ENCODE results near the gene SLFNL1. TPM values are rescaled to one million over a fixed set of nuclear protein-coding genes. Genes with fewer than 3 reads are reported as not detected.

Gene SLFNL1
- total RNA-seq, 2 experiments from 2014 or later = 0.08 to 0.17 TPM

DNA sequence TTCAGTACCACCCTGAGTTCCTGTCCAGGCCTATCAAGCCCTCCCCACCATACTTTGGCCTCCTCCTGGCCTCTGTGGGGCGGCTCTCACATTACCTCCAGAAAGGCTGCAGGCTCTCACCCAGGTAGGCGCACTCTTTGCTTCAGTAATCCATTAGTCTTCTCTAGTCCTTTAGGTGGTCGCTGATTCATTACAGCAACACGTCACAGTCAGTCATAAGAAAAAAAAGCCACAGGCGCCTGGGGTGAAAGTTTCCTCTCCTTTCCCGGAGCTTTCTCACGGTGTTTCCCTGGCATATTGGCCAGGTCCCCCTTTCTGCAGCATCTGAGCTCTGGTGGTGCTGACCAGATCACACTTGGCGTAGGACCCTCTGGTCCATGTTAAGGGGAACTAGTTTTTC is 12.1 kb downstream of the SLFNL1 start:
- peaks cover 5% of the 10 kb centered on the region for H3K4me1 Mint-ChIP-seq (ENCODE audit: low read depth)
- POLR2A ChIA-PET = no interaction called here
- H3K27ac ChIP-seq (ENCODE audit: low read depth in 1 of 2, low read length in 2 of 2) = no peak overlapping the region
- H3K4me3 ChIP-seq (ENCODE audit: low read length) = no peak overlapping the region
- TF ChIP-seq, protein P1, sequence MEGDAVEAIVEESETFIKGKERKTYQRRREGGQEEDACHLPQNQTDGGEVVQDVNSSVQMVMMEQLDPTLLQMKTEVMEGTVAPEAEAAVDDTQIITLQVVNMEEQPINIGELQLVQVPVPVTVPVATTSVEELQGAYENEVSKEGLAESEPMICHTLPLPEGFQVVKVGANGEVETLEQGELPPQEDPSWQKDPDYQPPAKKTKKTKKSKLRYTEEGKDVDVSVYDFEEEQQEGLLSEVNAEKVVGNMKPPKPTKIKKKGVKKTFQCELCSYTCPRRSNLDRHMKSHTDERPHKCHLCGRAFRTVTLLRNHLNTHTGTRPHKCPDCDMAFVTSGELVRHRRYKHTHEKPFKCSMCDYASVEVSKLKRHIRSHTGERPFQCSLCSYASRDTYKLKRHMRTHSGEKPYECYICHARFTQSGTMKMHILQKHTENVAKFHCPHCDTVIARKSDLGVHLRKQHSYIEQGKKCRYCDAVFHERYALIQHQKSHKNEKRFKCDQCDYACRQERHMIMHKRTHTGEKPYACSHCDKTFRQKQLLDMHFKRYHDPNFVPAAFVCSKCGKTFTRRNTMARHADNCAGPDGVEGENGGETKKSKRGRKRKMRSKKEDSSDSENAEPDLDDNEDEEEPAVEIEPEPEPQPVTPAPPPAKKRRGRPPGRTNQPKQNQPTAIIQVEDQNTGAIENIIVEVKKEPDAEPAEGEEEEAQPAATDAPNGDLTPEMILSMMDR (IDR thresholded peaks at IDR 0.05) = no peak
- DNase-seq (no peak), ATAC-seq (ENCODE audit: poor library complexity) (no peak)
- no peaks in the 10 kb centered on the region for H3K9me3 Mint-ChIP-seq
- H3K36me3 ChIP-seq (ENCODE audit: insufficient read depth, low read length) = peaks cover 79% of the 10 kb centered on the region
- H3K4me3 Mint-ChIP-seq = no peak overlapping the region
- H3K4me1 ChIP-seq (ENCODE audit: insufficient read depth, low read length) = no peaks in the 10 kb centered on the region
- intact Hi-C loops (cut with DNase I, micrococcal nuclease) = loop anchor here in 1 of 2 experiments (10.0 kb wide), 1 partner anchor 235 kb away; the partner anchor contains the start of gene SCMH1
- H3K9me3 ChIP-seq (ENCODE audit: control insufficient read depth in 1 of 2, insufficient read depth in 1 of 2, low read length in 2 of 2) = no peaks in the 10 kb centered on the region
- no peaks in the 10 kb centered on the region for H3K27me3 ChIP-seq (ENCODE audit: control insufficient read depth in 1 of 2, insufficient read depth in 2 of 2, low read length in 2 of 2)
- H3K27me3 Mint-ChIP-seq = no peaks in the 10 kb centered on the region
- peaks cover 79% of the 10 kb centered on the region for H3K36me3 Mint-ChIP-seq (ENCODE audit: low read depth)
- CTCF ChIA-PET = no interaction called here
- no peak overlapping the region for H3K27ac Mint-ChIP-seq

DNA sequence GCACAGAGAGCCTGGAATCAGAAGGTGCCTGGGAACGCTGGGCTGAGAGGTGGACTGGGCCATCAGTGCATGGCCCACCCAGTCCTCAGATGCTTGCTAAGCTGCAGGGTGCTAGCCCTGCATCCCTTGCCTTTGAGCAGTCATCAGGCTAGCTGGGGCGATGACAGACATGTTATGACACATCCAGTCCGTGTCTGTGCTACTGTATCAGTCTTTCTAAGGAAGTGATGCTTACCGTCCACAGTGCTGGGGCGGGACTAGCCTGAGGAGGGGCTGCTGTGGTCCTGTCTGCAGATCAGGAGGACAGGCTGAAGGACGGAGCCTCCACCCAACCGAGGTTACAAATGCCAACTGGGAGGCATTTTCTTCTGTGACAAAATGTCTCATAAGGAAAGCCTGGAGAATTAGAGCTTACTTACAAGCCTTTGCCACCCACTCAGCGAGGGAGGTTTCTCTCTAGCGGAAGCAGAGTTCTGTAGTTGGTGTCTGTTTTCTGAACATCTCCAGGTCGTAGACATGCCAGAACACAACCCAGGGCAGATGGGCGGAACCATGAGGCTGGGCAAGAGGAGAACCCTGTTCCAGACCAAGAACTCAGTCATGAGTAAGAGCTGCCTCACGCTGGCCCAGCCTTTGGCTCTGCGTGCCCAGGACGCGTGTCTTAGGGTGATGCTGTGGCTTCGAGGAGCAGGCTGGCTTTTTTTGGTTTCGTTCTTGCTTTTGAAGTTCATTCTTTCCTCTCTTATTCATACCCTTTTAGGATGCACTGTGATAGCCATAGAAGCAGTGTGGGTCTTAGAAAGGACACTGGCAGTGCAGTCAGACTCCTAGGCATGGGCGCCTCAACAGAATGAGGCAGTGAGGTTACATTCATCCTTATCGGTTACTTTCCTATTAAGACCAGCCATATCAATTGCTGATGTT is 14.3 kb downstream of the SLFNL1 start:
- intact Hi-C loops (cut with DNase I, micrococcal nuclease) = loop anchor here in 1 of 2 experiments (10.0 kb wide), 1 partner anchor 238 kb away; the partner anchor contains the start of gene SCMH1
- no peak for ATAC-seq (ENCODE audit: poor library complexity)
- Mint-ChIP-seq H3K4me3 (no peak overlapping the region), H3K36me3 (ENCODE audit: low read depth) (peaks cover 89% of the 10 kb centered on the region), H3K4me1 (ENCODE audit: low read depth) (peaks cover 24% of the 10 kb centered on the region), H3K27ac (no peak overlapping the region), H3K27me3 (no peaks in the 10 kb centered on the region), H3K9me3 (no peaks in the 10 kb centered on the region)
- Histone ChIP-seq H3K4me1 (ENCODE audit: insufficient read depth, low read length) (peaks cover 14% of the 10 kb centered on the region), H3K9me3 (ENCODE audit: control insufficient read depth in 1 of 2, insufficient read depth in 1 of 2, low read length in 2 of 2) (no peaks in the 10 kb centered on the region), H3K36me3 (ENCODE audit: insufficient read depth, low read length) (peaks cover 68% of the 10 kb centered on the region), H3K27ac (ENCODE audit: low read depth in 1 of 2, low read length in 2 of 2) (no peak overlapping the region), H3K27me3 (ENCODE audit: control insufficient read depth in 1 of 2, insufficient read depth in 2 of 2, low read length in 2 of 2) (no peaks in the 10 kb centered on the region), H3K4me3 (ENCODE audit: low read length) (no peak overlapping the region)
- CTCF ChIA-PET = no interaction called here
- no peak for DNase-seq
- POLR2A ChIA-PET = no interaction called here
- TF ChIP-seq, protein P1 (IDR thresholded peaks at IDR 0.05) = no peak

DNA sequence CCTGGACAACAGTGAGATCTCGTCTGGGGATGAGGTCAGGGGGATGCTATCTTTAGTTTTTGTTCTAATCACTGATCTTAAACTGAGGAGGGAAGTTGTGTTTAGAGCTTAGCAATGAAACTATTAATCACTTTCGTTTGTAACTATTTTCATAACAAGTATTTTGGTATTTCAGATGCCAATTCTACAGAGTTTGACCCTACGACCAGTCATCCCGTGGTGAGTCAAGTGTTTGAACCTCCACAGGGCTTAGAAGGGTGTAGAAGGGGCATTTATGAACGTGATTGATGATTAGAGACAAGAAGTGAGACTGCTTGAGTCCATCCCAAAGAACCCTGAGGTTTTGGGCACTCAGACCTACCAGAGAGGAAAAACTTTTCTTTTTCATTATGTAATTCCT is 15.6 kb downstream of the SLFNL1 start:
- H3K36me3 ChIP-seq (ENCODE audit: insufficient read depth, low read length) = peaks cover 67% of the 10 kb centered on the region
- Mint-ChIP-seq H3K27me3 (no peaks in the 10 kb centered on the region), H3K9me3 (no peaks in the 10 kb centered on the region), H3K4me3 (no peak overlapping the region), H3K36me3 (ENCODE audit: low read depth) (peaks cover 89% of the 10 kb centered on the region), H3K27ac (no peak overlapping the region), H3K4me1 (ENCODE audit: low read depth) (peaks cover 29% of the 10 kb centered on the region)
- POLR2A ChIA-PET = no interaction called here
- no peaks in the 10 kb centered on the region for H3K27me3 ChIP-seq (ENCODE audit: control insufficient read depth in 1 of 2, insufficient read depth in 2 of 2, low read length in 2 of 2)
- ATAC-seq (ENCODE audit: poor library complexity) (no peak), DNase-seq (no peak)
- no peaks in the 10 kb centered on the region for H3K9me3 ChIP-seq (ENCODE audit: control insufficient read depth in 1 of 2, insufficient read depth in 1 of 2, low read length in 2 of 2)
- H3K4me3 ChIP-seq (ENCODE audit: low read length) = no peak overlapping the region
- H3K4me1 ChIP-seq (ENCODE audit: insufficient read depth, low read length) = peaks cover 14% of the 10 kb centered on the region
- intact Hi-C loops (cut with DNase I, micrococcal nuclease) = loop anchor here in 1 of 2 experiments (10.0 kb wide), 1 partner anchor 239 kb away; the partner anchor contains the start of gene SCMH1
- no peak overlapping the region for H3K27ac ChIP-seq (ENCODE audit: low read depth in 1 of 2, low read length in 2 of 2)
- CTCF ChIA-PET = no interaction called here
- TF ChIP-seq, protein P1 (IDR thresholded peaks at IDR 0.05) = no peak
